Measurements from ENCODE around the gene UPP2.

The UPP2 gene

DNA sequence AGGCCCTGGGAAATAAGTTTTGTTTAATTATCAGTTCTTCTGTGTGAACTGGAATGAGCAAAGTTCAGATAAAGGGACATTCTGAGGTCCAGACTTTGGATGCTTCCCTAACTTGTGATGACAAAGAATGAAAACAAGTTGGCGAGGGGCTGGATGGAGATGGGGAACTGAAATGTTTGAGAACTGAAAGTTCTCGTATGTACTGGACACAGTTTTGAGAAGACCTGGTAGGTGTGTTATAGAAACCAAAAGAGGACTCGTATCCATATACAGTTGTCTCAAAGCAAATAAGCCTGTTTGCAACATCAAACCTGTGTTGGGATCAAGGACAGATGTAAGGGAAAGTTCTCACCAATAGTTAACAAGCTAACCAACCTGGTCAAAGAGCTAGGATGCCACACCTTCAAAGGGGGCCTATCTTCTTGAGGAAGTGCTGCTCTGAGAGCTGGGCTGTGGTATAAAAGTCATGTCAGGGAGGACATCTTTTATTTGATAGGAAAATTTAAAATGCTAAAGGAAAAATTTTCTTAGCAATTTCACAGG lies at the start of gene UPP2:
Gene UPP2, plus strand, starts transcription at position 493 of the 543 bp plus-strand sequence. CDS start 188 bp downstream, outside the sequence.
- no peaks in the 10 kb centered on the region for H3K4me1 ChIP-seq (ENCODE audit: control insufficient read depth, low read length)
- H3K79me2 ChIP-seq (ENCODE audit: control insufficient read depth, low read length), result no peaks in the 10 kb centered on the region

DNA sequence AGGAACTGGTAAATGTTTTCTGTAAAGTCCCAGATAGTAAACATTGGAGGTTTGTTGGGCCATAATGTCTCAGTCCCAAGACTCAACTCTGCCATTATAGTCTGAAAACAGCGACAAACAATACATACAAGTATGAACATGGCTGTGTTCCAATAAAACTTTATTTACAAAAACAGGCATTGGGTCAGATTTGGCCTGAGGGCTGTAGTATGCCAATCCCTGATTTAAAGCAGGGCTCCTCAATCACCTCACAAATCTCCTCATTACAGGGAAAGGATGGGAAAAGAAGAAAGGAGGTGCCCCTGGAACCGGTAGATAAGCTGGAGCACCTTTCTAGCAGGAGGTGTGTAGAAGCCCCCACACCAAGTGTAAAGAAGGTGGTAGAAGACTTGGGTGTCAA lies 48.9 kb upstream of the UPP2 start:
- no peaks in the 10 kb centered on the region for H3K79me2 ChIP-seq (ENCODE audit: control insufficient read depth, low read length)
- no peaks in the 10 kb centered on the region for H3K27me3 ChIP-seq (ENCODE audit: control insufficient read depth, low read length)
- H3K36me3 ChIP-seq (ENCODE audit: control insufficient read depth, low read length), result no peaks in the 10 kb centered on the region
- no peaks in the 10 kb centered on the region for H4K20me1 ChIP-seq (ENCODE audit: control insufficient read depth, insufficient read depth, low read depth, low read length)
- H3K4me2 ChIP-seq (ENCODE audit: low read length), result no peak overlapping the region
- H3K9me2 ChIP-seq (replicated peaks; ENCODE audit: control insufficient read depth, low read length), result no peaks in the 10 kb centered on the region
- no peaks in the 10 kb centered on the region for H3K9me3 ChIP-seq (ENCODE audit: control insufficient read depth, insufficient read depth, low read length)
- H3K4me3 ChIP-seq (ENCODE audit: low read length), result no peak overlapping the region
- no peak overlapping the region for H3K27ac ChIP-seq (ENCODE audit: low read depth, low read length)
- TF ChIP-seq, protein P1, sequence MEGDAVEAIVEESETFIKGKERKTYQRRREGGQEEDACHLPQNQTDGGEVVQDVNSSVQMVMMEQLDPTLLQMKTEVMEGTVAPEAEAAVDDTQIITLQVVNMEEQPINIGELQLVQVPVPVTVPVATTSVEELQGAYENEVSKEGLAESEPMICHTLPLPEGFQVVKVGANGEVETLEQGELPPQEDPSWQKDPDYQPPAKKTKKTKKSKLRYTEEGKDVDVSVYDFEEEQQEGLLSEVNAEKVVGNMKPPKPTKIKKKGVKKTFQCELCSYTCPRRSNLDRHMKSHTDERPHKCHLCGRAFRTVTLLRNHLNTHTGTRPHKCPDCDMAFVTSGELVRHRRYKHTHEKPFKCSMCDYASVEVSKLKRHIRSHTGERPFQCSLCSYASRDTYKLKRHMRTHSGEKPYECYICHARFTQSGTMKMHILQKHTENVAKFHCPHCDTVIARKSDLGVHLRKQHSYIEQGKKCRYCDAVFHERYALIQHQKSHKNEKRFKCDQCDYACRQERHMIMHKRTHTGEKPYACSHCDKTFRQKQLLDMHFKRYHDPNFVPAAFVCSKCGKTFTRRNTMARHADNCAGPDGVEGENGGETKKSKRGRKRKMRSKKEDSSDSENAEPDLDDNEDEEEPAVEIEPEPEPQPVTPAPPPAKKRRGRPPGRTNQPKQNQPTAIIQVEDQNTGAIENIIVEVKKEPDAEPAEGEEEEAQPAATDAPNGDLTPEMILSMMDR (IDR thresholded peaks at IDR 0.05; ENCODE audit: low read depth, low read length, poor library complexity, severe bottlenecking), result no peak
- TF ChIP-seq EZH2phosphoT487 (IDR thresholded peaks at IDR 0.05; ENCODE audit: borderline replicate concordance, low read length), result no peak
- H3F3A ChIP-seq (ENCODE audit: control insufficient read depth, insufficient read depth), result no peaks in the 10 kb centered on the region
- no peaks in the 10 kb centered on the region for H3K4me1 ChIP-seq (ENCODE audit: control insufficient read depth, low read length)

More for the DNA sequence above, at the start of gene UPP2:
- Histone ChIP-seq H3K9me3 (ENCODE audit: control insufficient read depth, insufficient read depth, low read length) (no peaks in the 10 kb centered on the region), H3F3A (ENCODE audit: control insufficient read depth, insufficient read depth) (no peaks in the 10 kb centered on the region), H3K36me3 (ENCODE audit: control insufficient read depth, low read length) (no peaks in the 10 kb centered on the region), H3K9me2 (replicated peaks; ENCODE audit: control insufficient read depth, low read length) (no peaks in the 10 kb centered on the region), H3K27me3 (ENCODE audit: control insufficient read depth, low read length) (no peaks in the 10 kb centered on the region), H4K20me1 (ENCODE audit: control insufficient read depth, insufficient read depth, low read depth, low read length) (no peaks in the 10 kb centered on the region), H3K4me3 (ENCODE audit: low read length) (no peak within 1 kb of the TSS), H3K4me2 (ENCODE audit: low read length) (no peak within 1 kb of the TSS), H3K27ac (ENCODE audit: low read depth, low read length) (no peak within 1 kb of the TSS)
- no peak for TF ChIP-seq EZH2phosphoT487 (IDR thresholded peaks at IDR 0.05; ENCODE audit: borderline replicate concordance, low read length)
- TF ChIP-seq, protein P1 (IDR thresholded peaks at IDR 0.05; ENCODE audit: low read depth, low read length, poor library complexity, severe bottlenecking), result no peak

DNA sequence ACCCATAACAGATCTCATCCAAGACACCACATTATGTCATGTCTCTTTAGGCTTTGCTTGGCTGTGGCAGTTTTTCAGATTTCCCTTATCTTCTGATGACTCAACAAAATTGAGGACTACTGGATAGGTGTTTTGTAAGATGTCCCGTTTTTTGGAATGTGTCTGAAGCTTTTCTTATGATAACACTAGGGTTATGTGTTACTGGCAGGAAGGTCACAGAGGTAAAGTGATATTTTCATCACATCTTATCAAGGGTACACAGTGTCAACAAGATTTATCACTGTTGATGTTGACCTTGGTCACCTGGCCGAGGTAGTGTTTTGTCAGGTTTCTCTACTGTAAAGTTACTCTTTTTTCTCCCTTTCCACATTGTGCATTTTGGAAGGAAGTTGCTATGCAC lies 44.8 kb upstream of the UPP2 start:
- no peaks in the 10 kb centered on the region for H3K9me2 ChIP-seq (replicated peaks; ENCODE audit: control insufficient read depth, low read length)
- H3F3A ChIP-seq (ENCODE audit: control insufficient read depth, insufficient read depth), result no peaks in the 10 kb centered on the region
- H3K4me3 ChIP-seq (ENCODE audit: low read length), result no peak overlapping the region
- H3K27me3 ChIP-seq (ENCODE audit: control insufficient read depth, low read length), result no peaks in the 10 kb centered on the region
- no peak overlapping the region for H3K27ac ChIP-seq (ENCODE audit: low read depth, low read length)
- TF ChIP-seq, protein P1 (IDR thresholded peaks at IDR 0.05; ENCODE audit: low read depth, low read length, poor library complexity, severe bottlenecking), result no peak
- TF ChIP-seq EZH2phosphoT487 (IDR thresholded peaks at IDR 0.05; ENCODE audit: borderline replicate concordance, low read length), result no peak
- no peak overlapping the region for H3K4me2 ChIP-seq (ENCODE audit: low read length)
- no peaks in the 10 kb centered on the region for H3K79me2 ChIP-seq (ENCODE audit: control insufficient read depth, low read length)
- no peaks in the 10 kb centered on the region for H3K4me1 ChIP-seq (ENCODE audit: control insufficient read depth, low read length)
- no peaks in the 10 kb centered on the region for H4K20me1 ChIP-seq (ENCODE audit: control insufficient read depth, insufficient read depth, low read depth, low read length)
- no peaks in the 10 kb centered on the region for H3K36me3 ChIP-seq (ENCODE audit: control insufficient read depth, low read length)
- no peaks in the 10 kb centered on the region for H3K9me3 ChIP-seq (ENCODE audit: control insufficient read depth, insufficient read depth, low read length)
